GM12872 (cell line): Measurements from ENCODE around the gene TM4SF4.

Experiments used
- CTCF ChIP-seq: IDR thresholded peaks from 3 replicates; pipeline ENCODE4 v1.5.1; 2011; ENCODE audit warnings: low read depth, mild to moderate bottlenecking, low read length, moderate library complexity; ENCODE audit not compliant: insufficient read depth

Gene TM4SF4

GRCh38 chr3:149542375-149543312 is 68.1 kb downstream of the TM4SF4 start:
- no peak for TF ChIP-seq CTCF

GRCh38 chr3:149545049-149545448 is 70.6 kb downstream of the TM4SF4 start:
- TF ChIP-seq CTCF: no peak

GRCh38 chr3:149547413-149547812 is 72.9 kb downstream of the TM4SF4 start:
- no peak for TF ChIP-seq CTCF

GRCh38 chr3:149547954-149548668 is 73.6 kb downstream of the TM4SF4 start:
- TF ChIP-seq CTCF: no peak

- TF ChIP-seq CTCF: no peak
Measured at GRCh38 chr3:149548669-149549065, 74.2 kb downstream of the TM4SF4 start.

GRCh38 chr3:149551500-149551899 is 77.0 kb downstream of the TM4SF4 start:
- TF ChIP-seq CTCF: no peak

GRCh38 chr3:149552700-149553099 is 78.2 kb downstream of the TM4SF4 start:
- TF ChIP-seq CTCF: no peak
